Measurements from ENCODE around the gene HK2. TPM values are rescaled to one million over a fixed set of nuclear protein-coding genes. Genes with fewer than 3 reads are reported as not detected.

HK2 gene
- total RNA-seq, 2 experiments from 2014 or later = 53.5 to 53.7 TPM

GRCh38 chr2:74876081-74876886 is 42.4 kb downstream of the HK2 start:
- Mint-ChIP-seq H3K9me3 (no peaks in the 10 kb centered on the region), H3K27ac (no peak overlapping the region), H3K4me1 (ENCODE audit: low read depth) (no peaks in the 10 kb centered on the region), H3K27me3 (no peaks in the 10 kb centered on the region), H3K36me3 (peaks cover 60% of the 10 kb centered on the region), H3K4me3 (no peak overlapping the region)
- DNase-seq = peak; percentile 59
- ChIA-PET CTCF (interaction anchor here (0.7 to 6.8 kb wide), 16 partner anchors 9 to 189 kb away, joined by 3 to 114 read pairs (median 4); no protein-coding TSS in a partner anchor), POLR2A (interaction anchor here (0.5 kb wide), 1 partner anchor 32 kb away, joined by 3 read pairs; no protein-coding TSS in a partner anchor)
- intact Hi-C loops (cut with micrococcal nuclease) = loop anchor here (1.0 kb wide), 2 partner anchors 40 to 161 kb away; no protein-coding TSS in a partner anchor

- Mint-ChIP-seq H3K4me1 (ENCODE audit: low read depth) (no peaks in the 10 kb centered on the region), H3K9me3 (no peaks in the 10 kb centered on the region), H3K27me3 (no peaks in the 10 kb centered on the region), H3K4me3 (no peak overlapping the region), H3K36me3 (peaks cover 67% of the 10 kb centered on the region), H3K27ac (no peak overlapping the region)
- ChIA-PET POLR2A (no interaction called here), CTCF (interaction anchor here (1.0 to 6.8 kb wide), 9 partner anchors 8 to 190 kb away, joined by 3 to 114 read pairs (median 6); no protein-coding TSS in a partner anchor)
- intact Hi-C loops (cut with micrococcal nuclease) = no loop called here
- no peak for DNase-seq
These were observed 43.4 kb downstream of the HK2 start for GRCh38 chr2:74877376-74877775.

GRCh38 chr2:74877781-74878433 is 44.0 kb downstream of the HK2 start:
- peaks cover 69% of the 10 kb centered on the region for H3K36me3 Mint-ChIP-seq

GRCh38 chr2:74878551-74878950 is 44.6 kb downstream of the HK2 start:
- peaks cover 67% of the 10 kb centered on the region for H3K36me3 Mint-ChIP-seq

More at GRCh38 chr2:74877781-74878433, 44.0 kb downstream of the HK2 start:
- no peak for DNase-seq
- no peak overlapping the region for H3K27ac Mint-ChIP-seq
- no peaks in the 10 kb centered on the region for H3K9me3 Mint-ChIP-seq
- intact Hi-C loops (cut with micrococcal nuclease) = no loop called here
- no peak overlapping the region for H3K4me3 Mint-ChIP-seq
- H3K4me1 Mint-ChIP-seq (ENCODE audit: low read depth) = no peaks in the 10 kb centered on the region
- ChIA-PET POLR2A (no interaction called here), CTCF (interaction anchor here (1.2 to 6.8 kb wide), 5 partner anchors 30 to 190 kb away, joined by 3 to 114 read pairs (median 18); no protein-coding TSS in a partner anchor)
- no peaks in the 10 kb centered on the region for H3K27me3 Mint-ChIP-seq

GRCh38 chr2:74880054-74880728 is 46.3 kb downstream of the HK2 start:
- ChIA-PET POLR2A (no interaction called here), CTCF (no interaction called here)
- Mint-ChIP-seq H3K4me3 (no peak overlapping the region), H3K36me3 (peaks cover 65% of the 10 kb centered on the region), H3K4me1 (ENCODE audit: low read depth) (no peaks in the 10 kb centered on the region), H3K9me3 (no peaks in the 10 kb centered on the region), H3K27me3 (no peaks in the 10 kb centered on the region), H3K27ac (no peak overlapping the region)
- intact Hi-C loops (cut with micrococcal nuclease) = no loop called here
- DNase-seq = no peak

More at GRCh38 chr2:74878551-74878950, 44.6 kb downstream of the HK2 start:
- no peak for DNase-seq
- H3K4me3 Mint-ChIP-seq = no peak overlapping the region
- POLR2A ChIA-PET = no interaction called here
- CTCF ChIA-PET = interaction anchor here (6.8 kb wide), 1 partner anchor 164 kb away, joined by 114 read pairs; no protein-coding TSS in a partner anchor
- H3K27ac Mint-ChIP-seq = no peak overlapping the region
- no peaks in the 10 kb centered on the region for H3K4me1 Mint-ChIP-seq (ENCODE audit: low read depth)
- intact Hi-C loops (cut with micrococcal nuclease) = no loop called here
- no peaks in the 10 kb centered on the region for H3K9me3 Mint-ChIP-seq
- no peaks in the 10 kb centered on the region for H3K27me3 Mint-ChIP-seq

GRCh38 chr2:74881176-74881575 is 47.2 kb downstream of the HK2 start:
- CTCF ChIA-PET = no interaction called here
- intact Hi-C loops (cut with micrococcal nuclease) = no loop called here
- POLR2A ChIA-PET = no interaction called here

GRCh38 chr2:74881626-74882298 is 47.8 kb downstream of the HK2 start:
- H3K27ac Mint-ChIP-seq = no peak overlapping the region
- H3K9me3 Mint-ChIP-seq = no peaks in the 10 kb centered on the region
- no peaks in the 10 kb centered on the region for H3K27me3 Mint-ChIP-seq
- intact Hi-C loops (cut with micrococcal nuclease) = no loop called here
- no peak for DNase-seq
- H3K4me1 Mint-ChIP-seq (ENCODE audit: low read depth) = no peaks in the 10 kb centered on the region
- H3K4me3 Mint-ChIP-seq = no peak overlapping the region
- POLR2A ChIA-PET = no interaction called here
- CTCF ChIA-PET = interaction anchor here (0.8 kb wide), 1 partner anchor 166 kb away, joined by 3 read pairs; no protein-coding TSS in a partner anchor
- peaks cover 64% of the 10 kb centered on the region for H3K36me3 Mint-ChIP-seq

More at GRCh38 chr2:74881176-74881575, 47.2 kb downstream of the HK2 start:
- H3K36me3 Mint-ChIP-seq = peaks cover 64% of the 10 kb centered on the region
- no peak overlapping the region for H3K4me3 Mint-ChIP-seq
- H3K27ac Mint-ChIP-seq = no peak overlapping the region
- no peaks in the 10 kb centered on the region for H3K4me1 Mint-ChIP-seq (ENCODE audit: low read depth)
- H3K27me3 Mint-ChIP-seq = no peaks in the 10 kb centered on the region
- H3K9me3 Mint-ChIP-seq = no peaks in the 10 kb centered on the region
- DNase-seq = no peak

- Mint-ChIP-seq H3K4me3 (no peak overlapping the region), H3K4me1 (ENCODE audit: low read depth) (no peaks in the 10 kb centered on the region), H3K27me3 (no peaks in the 10 kb centered on the region), H3K27ac (no peak overlapping the region), H3K9me3 (no peaks in the 10 kb centered on the region), H3K36me3 (peaks cover 66% of the 10 kb centered on the region)
- ChIA-PET POLR2A (no interaction called here), CTCF (interaction anchor here (0.8 kb wide), 1 partner anchor 167 kb away, joined by 3 read pairs; no protein-coding TSS in a partner anchor)
- intact Hi-C loops (cut with micrococcal nuclease) = no loop called here
- no peak for DNase-seq
These were observed 48.4 kb downstream of the HK2 start for GRCh38 chr2:74882299-74882687.

- Mint-ChIP-seq H3K27ac (no peak overlapping the region), H3K36me3 (peaks cover 63% of the 10 kb centered on the region), H3K27me3 (no peaks in the 10 kb centered on the region), H3K4me1 (ENCODE audit: low read depth) (no peaks in the 10 kb centered on the region), H3K9me3 (no peaks in the 10 kb centered on the region), H3K4me3 (no peak overlapping the region)
- DNase-seq = no peak
- POLR2A ChIA-PET = no interaction called here
- intact Hi-C loops (cut with micrococcal nuclease) = no loop called here
- CTCF ChIA-PET = no interaction called here
These were observed 49.1 kb downstream of the HK2 start for GRCh38 chr2:74883011-74883410.

GRCh38 chr2:74884118-74884762 is 50.3 kb downstream of the HK2 start:
- Mint-ChIP-seq H3K36me3 (peaks cover 62% of the 10 kb centered on the region), H3K27ac (no peak overlapping the region), H3K4me1 (ENCODE audit: low read depth) (no peaks in the 10 kb centered on the region), H3K27me3 (no peaks in the 10 kb centered on the region), H3K4me3 (no peak overlapping the region), H3K9me3 (no peaks in the 10 kb centered on the region)
- ChIA-PET POLR2A (no interaction called here), CTCF (no interaction called here)
- DNase-seq = no peak
- intact Hi-C loops (cut with micrococcal nuclease) = no loop called here

- H3K27me3 Mint-ChIP-seq = no peaks in the 10 kb centered on the region
- H3K27ac Mint-ChIP-seq = no peak overlapping the region
- intact Hi-C loops (cut with micrococcal nuclease) = no loop called here
- no peaks in the 10 kb centered on the region for H3K4me1 Mint-ChIP-seq (ENCODE audit: low read depth)
- peaks cover 62% of the 10 kb centered on the region for H3K36me3 Mint-ChIP-seq
- no peak for DNase-seq
- H3K4me3 Mint-ChIP-seq = no peak overlapping the region
- ChIA-PET POLR2A (no interaction called here), CTCF (interaction anchor here (0.8 kb wide), 1 partner anchor 8 kb away, joined by 3 read pairs; no protein-coding TSS in a partner anchor)
- no peaks in the 10 kb centered on the region for H3K9me3 Mint-ChIP-seq
These were observed 50.9 kb downstream of the HK2 start for GRCh38 chr2:74884866-74885265.
